ENCODE data around the gene DYSF.

Gene DYSF

DNA sequence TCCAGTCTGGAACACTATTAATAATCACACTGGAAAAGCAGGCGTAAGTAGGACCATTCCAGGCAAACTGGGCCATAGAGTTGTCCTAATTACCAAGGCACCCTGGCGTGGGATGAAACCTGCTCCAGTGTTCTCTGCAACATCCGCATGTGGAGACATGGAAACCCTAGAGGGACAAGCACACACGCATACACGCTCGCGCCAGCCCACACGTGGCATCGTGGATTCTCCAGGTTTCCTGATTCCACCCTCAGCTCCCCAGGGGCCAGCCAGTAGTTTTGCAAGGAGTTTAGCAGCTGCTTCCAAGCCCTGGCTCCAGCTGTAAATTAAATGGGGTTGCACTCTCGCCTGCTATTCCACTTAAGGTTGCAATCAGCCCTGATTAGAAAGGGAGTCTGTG lies 127.7 kb downstream of the DYSF start:
- DNase-seq: no peak

DNA sequence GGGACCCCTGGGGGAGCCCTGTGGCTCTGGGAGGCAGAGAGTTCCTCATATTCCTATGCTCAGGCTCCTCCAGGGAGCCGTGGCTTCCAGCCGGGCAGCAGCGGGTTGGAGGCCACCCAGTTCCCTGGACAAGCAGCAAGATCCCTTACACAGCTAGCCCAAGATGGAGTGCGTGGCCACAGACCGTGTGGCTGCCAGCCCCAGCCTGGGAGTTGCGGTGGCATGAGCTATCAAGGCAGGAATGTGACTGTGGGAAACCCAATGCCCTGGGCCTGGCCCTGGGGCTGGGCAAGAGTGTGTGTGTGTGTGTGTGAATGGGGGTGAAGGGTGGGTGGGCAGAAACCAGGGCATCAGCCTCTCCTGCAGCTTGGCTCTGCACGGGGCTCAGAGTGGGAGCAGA lies 130.5 kb downstream of the DYSF start:
- no peak for DNase-seq

DNA sequence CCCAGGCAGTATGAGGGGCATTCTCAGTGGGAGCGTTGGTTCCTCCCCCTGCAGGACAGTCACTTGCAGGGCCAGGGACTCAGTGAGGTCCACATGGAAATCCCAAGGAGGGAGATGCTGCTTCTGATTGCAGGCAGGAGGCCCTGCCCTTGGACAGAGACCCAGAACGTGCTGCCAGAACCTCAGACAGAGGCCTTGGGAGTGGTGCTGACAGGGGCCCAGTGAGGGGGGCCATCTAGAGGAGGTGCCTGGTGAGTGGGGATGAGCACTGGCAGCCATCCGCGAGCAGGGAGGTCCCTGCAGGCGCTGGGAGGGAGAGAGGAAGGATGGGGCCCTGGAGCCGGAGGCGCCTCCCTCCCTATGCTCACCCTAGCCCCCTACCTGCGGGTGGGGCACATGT lies 133.1 kb downstream of the DYSF start:
- no peak for DNase-seq

DNA sequence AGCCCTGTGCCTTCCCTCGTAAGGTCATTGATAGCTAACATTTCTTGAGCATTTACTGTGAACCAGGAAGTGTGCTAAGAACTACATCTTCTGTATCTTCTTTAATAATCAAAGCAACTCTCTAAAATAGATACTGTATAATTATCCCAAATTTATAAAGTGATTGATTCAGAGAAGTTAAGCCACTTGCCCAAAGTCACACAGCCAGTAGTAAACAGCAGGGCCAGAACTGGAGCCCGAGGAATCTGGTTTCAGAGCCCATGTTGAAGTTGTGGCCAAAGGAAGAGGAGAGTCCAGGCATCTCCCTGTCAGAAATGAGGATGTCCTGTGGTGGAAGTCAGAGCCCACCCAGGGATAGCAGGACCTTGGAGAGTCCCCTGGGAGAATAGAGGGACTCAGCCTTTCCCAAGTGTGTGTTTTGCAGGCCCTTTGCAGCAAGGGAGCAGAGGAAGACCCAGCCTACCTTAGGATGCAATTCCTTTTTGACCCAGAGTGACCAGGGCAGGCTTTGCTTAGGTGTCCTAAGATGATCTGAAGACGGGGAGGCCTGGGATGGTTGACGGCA lies 134.2 kb downstream of the DYSF start:
- DNase-seq: no peak

DNA sequence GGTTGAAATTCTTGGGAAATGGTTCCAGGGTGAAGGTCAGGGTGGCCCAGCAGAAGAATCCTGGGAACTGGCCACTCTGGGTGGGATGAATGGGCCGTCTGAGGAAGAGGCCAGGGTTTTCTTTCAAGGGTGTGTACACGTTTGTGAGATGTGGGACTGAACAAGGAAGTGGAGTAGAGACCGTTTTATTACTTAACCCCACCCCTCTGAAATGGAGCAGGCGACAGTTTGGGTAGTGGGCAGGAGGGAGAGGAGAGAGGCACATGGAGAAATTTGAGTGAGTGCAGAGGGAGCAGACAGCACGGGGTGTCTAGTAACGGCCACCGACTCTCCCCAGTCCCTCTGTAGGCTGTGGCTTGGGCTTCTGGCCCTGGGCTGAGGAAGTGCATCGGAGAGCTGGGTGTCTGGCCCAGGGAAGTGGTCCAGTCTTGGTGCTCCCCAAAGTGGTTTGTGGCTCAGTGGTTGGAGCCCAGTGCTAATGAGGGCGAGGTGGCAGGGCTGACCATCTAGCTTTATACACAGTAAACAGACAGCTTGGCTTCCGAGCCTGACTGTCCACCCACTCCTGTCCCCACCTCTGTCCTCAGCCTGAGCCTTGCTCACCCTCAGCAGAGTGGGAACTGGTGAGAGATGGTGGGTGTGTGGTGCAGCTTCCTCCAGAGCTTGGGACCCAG lies 135.3 kb downstream of the DYSF start:
- no peak for DNase-seq

DNA sequence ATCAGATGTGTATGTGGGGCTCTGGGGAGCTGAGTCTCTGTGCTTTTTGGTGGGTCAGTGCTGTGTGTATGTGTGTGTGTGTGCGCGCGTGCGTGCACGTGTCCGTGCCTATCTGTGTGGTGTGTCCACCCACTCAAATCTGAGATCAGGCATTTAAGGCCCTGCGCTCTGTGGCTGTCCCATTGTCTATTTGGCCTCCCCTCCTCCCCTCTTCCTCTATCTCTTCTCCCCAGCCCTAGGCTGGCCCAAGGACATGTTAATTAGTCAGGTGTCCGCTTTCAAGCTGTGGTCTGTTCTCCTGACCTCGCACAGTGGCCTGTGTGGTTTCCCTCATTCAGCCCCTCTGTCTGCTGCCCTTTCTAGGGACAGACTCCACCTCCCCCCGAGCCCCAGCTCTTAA lies 136.4 kb downstream of the DYSF start:
- DNase-seq: no peak

DNA sequence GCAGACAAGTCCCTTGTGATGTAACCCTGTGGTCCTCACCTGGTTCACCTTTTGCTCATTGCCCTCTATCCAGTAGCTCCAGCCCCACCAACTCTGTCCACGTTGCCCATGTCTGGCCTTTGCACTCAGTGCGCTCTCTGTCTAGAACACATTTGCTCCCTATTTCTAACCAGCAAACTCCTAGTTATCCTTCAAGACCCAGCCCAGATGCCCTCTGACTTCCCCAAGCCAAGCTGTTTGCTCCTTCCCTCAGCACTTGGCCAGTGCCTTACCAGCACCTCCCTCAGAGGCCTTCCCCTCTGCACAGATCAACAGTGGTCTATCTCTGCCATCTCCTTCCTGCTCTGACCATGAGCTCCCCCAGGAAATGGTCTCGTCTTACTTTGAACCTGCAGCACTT lies 137.7 kb downstream of the DYSF start:
- no peak for DNase-seq

DNA sequence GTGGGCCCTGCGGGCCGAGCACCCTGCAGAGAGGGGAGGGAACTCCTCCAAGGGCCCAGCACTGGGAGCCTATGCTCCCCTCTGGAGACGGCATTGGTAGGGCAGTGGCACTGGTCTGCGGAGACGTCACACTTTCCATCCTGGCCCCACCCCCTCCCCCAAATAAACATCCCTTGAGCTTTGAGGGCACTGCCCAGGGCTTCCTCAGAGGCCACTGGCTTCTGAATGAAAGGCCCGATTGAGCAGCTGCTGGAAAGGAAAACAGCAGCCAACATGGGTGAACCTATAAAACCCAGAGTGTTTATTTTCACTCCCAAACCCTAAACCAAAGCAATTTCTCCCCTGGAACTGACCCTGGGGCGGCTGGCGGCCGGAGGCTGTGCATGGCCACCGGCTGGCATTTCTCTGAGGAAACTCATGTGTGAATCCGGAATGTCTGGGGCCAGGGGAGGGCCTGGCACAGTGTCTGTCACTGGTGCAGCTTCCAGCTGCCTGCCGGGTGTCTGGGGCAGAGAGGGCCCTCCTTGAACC lies 138.9 kb downstream of the DYSF start:
- no peak for DNase-seq

DNA sequence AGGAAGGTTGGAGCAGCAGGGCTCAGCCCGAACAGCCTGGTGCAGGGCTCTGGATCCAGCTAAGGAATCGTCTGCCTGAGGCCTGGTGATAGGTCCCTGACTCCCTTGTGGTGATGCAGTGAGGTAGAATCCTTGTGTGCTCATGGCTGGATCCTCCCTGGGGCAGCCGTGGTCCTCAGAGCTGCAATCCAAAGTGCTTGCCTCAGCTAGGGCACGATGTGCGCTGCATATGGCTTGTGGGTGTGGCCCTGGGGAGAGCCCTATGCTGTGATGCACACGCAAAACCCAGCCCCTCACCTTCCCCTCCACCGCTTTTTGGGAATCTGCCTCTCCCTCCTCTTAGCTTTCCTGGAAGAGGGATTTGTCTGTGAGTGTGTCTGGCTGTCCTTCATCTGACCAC lies 142.2 kb downstream of the DYSF start:
- no peak for DNase-seq

DNA sequence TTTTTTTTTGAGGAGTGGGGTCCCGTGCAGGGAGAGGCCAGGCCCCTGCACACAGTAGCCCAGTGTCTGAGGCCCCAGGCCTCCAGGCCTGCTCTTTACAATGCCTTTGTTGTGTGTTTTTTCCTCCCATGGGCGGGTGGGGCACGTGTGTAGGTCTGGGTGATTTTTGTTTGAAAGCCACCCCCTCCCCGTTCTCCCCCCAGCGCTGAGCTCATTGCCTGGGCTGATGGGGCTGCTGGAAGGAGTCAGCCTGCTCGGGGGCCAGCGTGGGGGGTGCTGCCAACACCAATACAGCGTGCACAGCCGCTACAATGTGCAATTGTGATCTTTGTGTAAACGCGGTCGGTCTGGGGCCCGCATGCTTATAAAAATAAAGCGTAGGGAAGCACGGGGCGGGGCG lies 142.7 kb downstream of the DYSF start:
- no peak for DNase-seq

DNA sequence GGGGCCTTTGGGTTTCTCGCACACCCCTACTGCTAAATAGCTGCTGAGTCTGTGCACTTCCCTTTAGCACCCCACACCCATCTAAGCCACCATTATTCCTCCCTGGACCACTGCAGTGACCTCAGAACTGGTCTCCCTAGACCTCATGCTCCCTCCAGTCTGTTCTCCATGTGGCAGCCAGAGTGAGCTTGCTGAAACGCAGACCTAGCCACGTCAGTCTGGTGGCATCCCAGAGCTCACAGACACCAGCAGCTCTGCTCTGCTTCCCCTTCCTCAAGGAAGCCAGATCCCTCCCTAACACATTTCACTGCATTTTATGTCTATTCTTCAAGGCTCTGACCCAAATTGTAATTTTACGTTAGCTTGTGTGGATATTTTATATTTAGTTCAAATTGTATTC lies 144.4 kb downstream of the DYSF start:
- DNase-seq: no peak

DNA sequence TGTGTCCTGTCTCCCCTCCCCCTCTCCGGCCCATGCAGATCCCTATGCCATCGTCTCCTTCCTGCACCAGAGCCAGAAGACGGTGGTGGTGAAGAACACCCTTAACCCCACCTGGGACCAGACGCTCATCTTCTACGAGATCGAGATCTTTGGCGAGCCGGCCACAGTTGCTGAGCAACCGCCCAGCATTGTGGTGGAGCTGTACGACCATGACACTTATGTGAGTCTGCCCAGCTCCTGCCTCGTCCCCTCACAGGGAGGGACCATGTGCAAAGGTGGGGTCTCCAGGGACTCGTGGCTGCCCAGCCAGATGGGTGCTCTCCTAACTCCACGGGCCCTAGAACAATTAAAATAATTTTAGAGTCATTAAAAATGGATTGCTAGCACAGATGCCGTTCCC lies 145.2 kb downstream of the DYSF start:
- no peak for DNase-seq

DNA sequence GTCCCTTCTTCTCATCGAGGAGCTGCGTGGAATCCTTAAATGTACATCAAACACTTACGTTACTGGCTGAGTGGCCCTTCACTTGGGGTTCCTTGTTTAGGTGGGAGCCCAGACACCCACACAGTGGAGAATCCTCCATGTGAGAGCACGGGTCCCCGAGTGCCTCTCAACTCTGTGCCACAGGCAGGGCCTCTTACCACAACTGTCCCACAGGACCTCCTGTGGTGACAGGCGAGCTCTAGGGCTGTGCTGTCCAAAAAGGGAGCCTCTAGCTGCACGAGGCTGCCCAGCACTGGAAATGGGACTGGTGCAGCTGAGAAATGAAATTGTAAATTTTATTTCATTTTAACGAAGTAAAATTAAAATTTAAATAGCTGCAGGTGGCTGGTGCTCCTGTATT lies 145.7 kb downstream of the DYSF start:
- no peak for DNase-seq

DNA sequence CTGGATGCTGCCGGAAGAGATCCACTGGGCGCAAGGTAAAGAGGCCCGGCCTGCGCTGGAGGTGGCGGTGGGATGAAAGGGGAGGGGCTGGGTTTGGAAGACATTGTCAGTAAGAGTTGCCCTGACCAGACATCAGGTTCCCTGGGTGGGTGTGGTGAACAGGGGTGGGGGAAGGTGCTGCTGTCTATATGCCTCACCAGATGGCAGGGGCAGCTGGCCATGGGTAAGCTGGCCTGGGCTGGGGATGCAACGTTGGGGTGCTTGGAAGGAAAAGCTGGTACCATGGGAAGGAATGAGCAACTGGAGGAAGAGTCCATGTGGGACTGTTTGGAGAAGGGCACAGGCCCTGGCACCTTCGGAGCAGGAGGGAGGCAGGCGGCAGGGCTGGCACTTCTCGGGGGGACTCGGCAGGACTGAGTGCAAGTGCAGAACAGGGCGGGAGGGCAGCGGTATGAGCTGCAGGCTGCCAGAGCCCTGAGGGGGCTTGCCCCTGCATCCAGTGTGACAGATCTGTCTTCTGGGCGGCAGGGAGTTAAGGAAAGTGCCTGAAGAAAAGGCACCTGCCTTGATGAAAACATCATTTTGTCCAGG lies 146.4 kb downstream of the DYSF start:
- no peak for DNase-seq

DNA sequence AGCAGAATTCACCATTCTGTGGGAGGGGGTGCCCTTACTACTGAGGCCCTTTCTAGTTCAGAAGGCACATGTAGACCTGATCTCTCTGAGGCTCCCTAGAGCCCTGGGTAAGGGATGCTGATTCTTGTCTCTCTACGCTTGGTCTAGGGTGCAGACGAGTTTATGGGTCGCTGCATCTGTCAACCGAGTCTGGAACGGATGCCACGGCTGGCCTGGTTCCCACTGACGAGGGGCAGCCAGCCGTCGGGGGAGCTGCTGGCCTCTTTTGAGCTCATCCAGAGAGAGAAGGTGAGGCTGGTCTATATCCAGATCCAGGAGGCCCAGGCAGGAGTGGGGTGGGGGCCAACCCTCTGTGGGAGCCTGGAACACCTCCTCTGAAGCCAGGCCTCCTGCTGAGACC lies 147.2 kb downstream of the DYSF start:
- no peak for DNase-seq

DNA sequence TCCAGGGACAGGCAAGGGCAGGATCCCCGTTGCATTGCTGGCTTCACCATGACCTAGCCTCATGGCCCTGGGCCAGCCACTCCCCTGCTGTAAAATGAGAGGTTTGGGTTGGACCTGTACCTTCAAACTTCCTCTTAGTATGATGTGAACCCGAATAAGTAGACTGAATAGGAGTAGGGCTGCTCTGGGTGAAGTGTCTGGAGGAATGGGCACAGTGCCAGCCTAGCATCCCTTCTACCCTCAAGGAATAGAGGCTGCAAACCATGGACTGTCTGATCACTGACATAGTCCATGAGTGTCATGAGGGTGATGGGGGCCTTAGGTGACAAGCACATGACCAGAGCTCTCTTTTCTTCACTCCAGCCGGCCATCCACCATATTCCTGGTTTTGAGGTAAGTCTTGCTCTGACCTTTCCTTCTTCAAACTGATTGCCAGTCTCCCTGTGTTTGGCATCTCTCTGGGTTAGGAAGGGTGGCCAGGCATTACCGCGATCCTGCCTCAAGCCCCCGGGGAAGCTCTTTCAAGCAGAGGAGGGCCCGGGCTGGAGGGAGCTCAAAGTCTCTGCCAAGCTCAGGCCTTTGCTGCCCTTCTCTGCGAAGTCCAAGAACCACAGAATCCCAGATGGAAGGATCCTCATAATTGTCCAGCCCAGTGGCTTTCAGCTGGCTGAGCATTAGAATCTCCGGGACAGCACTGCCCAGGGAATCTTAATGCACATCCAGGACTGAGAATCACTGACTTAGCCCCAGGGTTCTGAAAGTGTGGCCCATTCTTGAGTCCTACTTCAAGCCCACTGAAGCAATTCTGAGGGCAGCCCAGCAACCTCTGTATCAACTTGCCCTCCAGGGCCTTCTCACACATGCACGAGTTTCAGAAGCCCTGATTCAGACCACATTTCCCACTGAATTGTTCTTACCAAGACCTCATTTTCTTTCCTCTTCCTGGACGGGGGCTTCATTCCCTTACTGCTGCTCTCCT lies 148.1 kb downstream of the DYSF start:
- DNase-seq: no peak

DNA sequence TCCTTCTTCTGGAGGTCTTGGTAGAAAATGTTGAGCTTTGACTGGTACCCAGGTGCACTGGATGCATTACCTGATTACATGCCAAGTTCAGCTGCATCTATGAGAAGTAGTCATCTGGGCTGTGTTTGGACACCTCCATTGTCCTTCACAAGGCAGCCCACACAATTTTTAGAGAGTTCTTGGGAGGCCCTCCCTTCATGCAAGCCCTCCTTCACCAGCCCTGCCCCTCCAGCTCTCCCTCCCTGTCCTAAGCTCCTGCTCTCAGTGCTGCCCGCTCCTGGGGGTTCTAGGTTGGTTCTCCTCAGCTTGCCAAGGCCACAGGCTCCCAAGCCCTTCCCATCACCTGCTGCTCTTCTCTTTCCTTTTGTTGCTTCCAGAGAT lies 148.7 kb downstream of the DYSF start:
- peak; percentile 4 for DNase-seq

DNA sequence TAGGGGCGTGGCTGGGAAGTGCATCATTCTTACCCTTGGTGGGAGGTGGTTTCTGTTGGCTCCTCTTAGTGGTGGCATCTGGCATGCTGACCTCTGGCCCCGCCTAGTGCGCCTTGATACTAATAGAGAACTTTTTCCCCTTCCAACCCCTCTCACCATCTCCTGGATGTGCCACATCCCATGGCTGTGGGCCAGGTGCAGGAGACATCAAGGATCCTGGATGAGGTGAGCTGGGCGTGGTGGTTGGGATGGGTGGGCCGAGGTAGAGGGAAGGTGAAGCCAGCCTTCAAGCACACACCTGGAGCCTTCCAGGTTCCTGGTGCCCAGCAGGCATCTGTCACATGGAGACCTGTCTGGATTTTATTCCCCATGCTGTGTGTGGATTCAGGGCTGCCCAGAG lies 149.2 kb downstream of the DYSF start:
- peak; percentile 2 for DNase-seq

DNA sequence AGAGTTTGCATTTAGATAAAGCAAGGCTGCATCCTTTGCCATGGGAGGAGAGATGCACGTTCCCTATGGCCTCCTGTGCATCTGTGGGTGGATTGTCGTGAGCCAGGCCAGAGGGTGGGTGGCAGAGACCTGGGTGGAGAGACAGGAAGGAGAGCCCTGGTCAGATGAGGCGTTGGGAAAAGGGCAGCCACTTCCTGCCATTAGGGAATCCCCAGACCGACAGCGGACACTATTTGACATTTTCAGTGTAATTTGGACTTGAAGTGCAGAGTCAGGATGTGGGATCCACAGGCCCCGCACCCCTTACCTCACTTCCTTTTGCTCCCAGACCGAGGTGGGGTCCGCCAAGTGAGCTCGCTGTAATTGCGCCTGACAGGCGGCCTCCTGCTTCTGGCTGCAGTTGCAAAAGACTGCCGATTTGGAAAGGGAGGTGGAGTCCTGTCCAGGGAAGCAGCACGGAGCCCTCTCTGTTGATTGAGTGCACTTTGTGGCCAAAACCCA lies 150.0 kb downstream of the DYSF start:
- DNase-seq: peak; percentile 13

DNA sequence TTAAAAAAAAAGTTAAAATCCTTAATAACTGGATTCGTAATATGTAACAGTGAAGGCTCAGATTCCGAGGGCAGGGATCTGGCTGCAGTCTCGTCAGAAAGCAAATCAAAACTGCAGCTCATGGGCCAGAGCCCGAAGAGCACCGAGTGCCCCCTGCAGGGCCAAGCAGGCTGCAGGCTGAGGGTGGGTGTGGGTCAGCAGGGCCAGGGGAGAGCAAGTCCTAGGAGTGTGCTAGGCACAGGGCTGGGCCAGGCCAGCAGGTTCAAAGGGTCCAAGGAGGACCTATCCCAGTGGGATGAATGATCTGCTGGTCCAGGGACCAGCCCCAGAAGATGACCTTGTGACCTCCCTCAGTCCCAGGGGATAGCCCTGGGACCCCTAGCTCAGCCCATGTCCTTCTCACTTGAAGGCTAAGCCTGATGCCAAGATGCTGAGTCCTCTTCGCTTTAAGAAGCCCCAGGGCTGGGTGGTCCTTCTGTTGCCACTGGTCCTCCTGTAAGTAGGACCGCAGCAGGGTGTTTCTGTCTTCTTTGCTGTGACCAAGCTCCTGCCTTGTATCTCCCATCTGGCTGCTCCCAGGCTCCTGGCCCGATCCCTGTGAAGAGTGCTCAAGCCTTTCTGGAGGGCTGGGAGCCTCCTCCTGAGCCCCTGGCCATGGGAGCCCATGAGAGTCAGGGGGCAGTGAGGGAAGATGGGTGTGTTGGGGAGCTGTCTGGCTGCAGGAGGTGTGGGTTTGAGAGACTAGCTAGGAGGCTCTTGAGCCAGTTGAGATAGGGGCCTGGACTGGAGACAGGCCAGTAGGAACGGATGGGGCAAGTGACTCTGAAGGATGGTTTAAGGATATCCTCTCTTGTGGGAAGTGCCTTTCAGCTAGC lies 150.7 kb downstream of the DYSF start:
- no peak for DNase-seq

DNA sequence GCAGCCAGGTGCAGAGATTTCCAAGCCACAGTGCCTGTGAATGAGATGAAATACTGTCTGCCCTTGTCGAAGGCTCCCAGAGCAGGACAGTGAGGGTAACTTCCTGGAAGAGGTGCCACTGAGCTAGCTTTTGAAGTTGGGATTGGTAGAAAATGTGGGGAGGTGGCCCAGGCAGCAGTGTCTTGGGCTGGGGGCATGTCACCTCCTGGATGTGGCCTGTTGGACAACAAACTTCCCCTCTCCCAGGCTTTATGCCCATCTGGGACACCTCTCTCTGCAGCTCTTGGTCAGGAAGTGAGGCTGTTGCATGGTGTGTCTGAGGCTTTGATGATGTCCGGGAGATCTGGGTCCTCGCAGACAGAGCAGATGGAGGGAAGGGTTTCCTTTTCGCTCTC lies 151.4 kb downstream of the DYSF start:
- peak; percentile 7 for DNase-seq

DNA sequence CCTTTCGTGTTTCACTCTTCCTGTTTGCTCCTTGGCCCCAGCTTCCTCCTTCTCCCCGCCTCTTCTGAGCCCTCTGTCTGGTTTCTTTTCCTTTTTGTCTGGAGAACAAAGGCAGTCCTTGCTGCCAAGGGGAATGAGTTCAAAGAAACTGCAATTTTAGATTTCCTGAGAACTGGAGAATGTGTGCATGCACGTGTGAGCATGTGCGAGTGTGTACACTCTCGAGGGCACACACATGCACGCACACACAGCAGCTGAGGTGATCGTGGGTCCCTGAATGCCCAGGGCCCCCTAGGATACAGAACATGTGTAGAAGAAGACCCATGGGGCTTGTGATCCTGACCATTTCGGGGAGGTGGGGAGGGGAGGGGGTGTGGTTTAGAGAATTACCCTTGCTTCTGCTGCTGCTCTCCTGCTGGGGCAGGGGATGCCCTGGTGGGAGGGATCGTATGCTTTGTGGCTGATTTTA lies 151.8 kb downstream of the DYSF start:
- no peak for DNase-seq
